NOMO-1 treated with DMSO at 0.1 percent for 48 hours (cell line): ENCODE results near the gene DCST2.

ENCODE experiments used
- DNase-seq: peaks from one replicate; lab custom pipeline; 2025; ENCODE audit not compliant: unreplicated experiment; lab: John Stamatoyannopoulos, UW

DCST2 gene

DNA sequence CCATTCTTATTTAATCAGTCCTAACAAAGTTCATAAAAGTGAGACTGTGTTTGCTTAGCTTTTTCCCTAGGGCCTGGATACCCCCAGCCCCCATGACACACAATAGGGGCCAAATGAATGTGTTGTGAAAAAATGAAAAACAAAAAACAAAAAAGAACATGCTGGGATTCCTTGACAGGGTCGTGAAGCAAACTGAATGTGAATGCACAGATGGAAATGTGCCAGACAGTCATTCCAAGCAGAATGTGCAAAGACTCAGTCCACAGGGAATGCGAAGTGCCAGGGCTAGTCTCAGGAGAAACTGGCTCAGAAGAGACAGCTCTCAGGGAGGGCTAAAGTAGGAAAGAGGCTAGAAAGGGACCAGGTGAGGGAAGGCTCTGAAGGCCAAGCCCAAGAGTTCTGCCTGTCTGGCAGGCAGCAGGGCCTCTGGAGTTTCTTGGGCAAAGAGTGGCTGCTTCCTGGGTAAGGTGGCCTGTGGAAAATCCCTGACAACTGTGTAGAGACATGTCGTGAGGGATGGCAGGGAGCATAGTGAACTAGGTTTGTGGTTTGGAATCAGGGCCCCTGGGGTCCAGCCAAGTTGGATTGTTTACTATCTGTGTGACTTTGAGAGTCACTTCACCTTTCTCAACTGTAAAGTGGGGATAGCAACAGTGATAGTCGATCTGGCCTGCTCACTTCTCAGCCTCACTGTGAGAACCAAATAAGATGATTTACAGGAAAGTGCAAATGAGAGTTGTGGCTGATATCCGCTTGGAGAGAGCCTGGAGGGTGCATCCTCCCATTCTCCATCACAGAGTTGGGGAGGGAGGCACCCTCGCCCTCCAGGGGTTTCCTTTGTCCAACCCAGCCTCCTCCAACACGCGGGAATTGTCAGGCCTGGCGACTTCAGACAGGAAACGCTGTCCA is 16.3 kb upstream of the DCST2 start:
- DNase-seq = no peak

DNA sequence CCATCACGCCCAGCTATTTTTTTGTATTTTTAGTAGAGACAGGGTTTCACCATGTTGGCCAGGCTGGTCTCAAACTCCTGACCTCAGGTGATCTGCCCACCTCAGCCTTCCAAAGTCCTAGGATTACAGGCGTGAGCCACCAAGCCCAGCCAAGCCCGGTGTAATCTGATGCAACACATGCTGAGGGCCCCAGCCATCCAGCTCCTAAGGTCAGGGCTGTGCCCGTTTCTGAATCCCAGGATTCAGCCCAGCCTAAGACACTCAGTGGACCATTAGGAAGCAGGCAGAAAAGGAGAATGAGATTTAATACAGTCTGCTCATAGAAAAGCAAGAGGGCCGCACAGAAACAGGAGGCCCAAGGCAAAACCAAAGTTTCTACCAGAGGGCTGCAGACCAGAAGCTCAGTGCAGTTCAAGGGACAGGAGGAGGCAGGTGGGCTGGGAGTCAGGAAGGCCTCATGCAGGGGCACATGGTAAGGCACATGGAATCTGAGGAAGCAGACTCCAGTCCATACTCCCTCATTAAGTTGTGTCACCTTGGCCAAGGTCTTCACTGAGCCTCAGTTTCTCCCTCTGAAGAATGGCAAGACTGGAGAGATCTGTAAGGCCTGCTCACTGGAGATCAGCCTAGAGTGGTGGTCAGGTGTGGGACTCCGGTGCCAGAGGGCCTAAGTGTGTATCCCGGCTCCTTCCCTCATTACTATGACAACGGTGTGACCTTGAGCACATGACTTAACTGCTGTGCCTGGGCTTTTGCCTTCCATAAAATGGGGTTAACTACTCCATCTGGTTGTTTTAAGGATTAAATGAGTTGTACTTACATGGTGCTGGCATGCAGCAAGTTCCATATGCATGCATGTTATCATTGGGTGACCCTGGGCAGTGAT is 15.1 kb upstream of the DCST2 start:
- DNase-seq = no peak

DNA sequence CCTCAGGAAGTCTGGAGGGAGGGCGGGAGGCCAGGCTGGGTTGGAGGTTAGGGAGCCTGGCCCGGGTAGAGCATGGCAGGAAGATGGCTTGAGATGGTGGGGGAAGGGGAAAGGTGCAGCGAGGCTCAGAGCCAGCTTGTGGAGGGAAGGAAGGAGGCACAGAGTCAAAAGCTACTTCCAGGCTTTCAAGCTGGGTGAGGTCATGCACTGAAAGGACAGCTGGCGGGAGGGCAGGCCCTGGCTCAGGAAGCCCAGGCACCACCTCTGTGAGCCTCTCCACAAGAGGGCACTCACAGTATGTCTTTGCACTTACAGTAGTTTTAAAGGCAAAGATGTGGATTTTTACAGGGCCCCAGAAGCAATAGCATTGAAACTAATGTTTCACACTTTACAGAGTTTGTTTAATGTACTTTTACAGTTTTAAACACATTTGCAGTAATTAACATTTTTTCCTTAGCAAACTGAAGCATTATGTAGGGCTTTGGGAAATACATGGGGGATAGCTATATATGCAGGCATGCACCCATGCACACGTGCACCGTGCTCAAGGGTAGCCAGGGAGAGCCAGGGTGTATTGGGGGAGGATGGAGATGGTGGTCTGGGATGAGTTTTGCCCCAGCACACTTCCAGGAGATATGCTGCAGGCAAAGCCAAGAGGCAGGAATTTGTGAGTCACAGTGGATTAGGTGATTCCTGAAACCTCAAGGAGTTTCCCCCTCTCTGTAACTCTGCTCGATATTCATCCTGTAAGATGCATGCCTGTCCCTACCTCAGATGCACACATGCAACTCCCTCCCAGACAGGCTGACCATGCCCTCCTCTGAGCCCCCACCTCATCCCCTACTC is 11.5 kb upstream of the DCST2 start:
- DNase-seq = peak; percentile 69

DNA sequence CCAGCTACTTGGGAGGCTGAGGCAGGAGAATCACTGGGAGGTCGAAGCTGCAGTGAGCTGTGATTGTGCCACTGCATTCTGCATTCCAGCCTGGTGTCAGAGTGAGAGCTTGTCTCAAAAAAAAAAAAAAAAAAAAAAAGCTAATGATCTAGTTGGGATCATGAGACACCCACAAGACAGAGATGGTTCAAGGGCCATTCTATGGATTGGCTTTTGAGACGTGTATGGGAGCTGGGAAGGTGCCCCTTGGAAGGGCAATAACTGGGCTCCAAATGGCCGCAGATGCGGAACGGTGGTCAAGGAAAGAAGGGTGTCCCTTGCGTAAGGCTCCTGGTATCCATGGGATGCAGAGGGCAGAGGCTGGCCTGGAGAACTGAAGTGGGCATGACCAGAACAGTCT is 10.8 kb upstream of the DCST2 start:
- no peak for DNase-seq

DNA sequence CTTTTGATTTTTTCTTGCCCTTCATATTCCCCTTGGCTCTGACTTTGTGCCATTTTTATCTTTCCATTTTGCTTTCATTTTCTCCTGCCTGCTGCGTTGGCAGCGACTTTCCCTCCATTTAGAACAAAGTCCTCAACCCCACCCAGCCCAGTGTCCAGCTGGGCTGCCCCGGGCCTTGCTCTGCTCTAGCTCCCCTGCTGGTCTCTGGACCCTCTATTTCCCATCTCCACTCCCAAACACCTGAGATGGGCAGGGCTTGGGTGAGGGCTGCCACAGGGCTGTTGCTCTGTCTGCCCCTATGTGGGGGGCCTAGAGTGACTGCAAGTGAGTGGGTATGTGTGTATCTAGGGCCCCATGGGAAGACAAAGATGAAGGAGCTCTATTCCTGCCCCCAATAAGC is 10.2 kb upstream of the DCST2 start:
- DNase-seq = no peak

DNA sequence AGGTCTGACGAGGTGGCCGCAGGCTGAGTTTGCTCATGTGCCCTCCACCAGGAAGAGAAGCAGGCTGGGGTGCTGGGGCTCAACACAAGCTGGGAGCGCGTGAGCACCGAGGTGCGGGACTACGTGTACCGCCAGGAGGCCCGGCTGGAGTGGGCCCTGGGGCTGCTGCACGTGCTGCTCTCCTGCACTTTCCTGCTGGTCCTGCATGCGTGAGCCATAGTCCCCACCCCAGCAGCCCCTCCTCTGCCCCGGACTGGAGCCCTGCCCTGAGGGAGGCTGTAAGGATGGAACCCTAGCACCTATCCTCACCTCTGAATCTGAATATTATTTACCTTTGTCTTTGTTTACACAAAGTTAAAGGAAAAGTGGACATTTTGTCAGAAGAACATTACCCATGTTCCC is 9.7 kb upstream of the DCST2 start:
- no peak for DNase-seq

DNA sequence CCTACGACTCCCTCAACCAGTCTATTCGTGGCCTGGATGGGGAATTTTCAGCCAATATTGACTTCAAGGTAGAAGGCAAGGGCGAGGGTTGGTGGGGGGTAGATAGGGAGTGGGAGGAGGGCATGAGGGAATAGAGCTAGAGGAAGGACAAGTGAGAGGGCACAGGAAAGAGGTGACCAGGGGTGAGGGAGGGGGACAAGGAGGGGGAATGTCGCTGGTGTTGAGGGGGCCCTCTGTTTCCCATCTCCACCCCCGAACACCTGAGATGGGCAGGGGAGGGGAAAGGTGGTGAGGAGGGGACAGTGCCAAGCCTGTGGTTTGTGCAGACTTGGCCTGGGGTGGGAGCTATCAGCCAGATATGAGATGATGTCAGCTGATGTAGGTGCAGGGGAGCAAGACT is 9.2 kb upstream of the DCST2 start:
- DNase-seq = no peak

DNA sequence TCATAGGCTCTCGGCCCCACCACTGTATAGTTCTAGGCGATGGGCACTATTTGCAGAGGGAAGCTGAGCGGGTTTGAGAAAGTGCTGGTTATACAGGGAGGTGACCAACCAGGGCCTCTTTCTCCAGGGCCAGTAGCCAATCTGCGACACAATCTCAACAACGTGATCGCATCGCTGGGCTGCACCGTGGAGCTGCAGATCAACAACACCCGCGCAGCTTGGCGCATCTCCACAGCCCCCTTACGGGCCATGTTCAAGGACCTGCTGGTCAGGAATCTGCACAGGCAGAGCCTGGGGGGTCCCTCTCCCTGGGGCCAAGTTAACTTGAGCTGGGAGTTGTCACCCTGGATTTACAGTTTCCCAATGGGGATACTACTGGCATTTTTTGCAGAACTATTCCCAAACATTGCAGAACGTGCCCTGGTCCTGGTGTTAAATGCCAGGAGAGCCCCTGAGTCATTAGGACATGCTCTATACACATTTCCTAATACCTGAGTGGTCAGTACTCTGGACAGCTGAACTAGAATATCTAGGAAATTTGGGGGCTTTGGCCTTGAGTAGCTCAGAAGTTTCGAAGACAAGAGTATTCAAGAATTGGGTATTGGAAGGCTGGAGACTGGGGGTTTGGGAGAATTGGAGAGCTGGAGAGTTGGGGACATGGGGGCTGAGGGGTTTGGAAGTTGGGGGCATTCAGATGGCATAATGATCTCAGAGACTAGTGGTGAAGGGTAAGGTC is 6.9 kb upstream of the DCST2 start:
- no peak for DNase-seq

DNA sequence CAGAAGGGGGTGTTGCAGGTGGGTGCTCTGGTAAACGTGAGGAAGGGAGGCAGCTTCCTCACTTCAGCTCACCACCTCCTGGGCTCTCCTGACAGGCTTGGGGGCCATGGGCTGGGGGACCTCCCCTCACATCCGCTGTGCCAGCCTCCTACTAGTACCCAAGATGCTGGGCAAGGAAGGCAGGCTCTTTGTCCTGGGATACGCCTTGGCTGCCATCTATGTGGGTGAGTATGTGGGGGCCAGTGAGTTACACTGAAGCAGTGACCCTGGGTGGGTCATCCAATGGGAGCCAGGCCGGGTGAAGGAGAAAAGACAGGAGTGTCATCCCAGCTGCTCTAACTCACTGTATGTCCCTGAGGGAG is 5.7 kb upstream of the DCST2 start:
- no peak for DNase-seq

DNA sequence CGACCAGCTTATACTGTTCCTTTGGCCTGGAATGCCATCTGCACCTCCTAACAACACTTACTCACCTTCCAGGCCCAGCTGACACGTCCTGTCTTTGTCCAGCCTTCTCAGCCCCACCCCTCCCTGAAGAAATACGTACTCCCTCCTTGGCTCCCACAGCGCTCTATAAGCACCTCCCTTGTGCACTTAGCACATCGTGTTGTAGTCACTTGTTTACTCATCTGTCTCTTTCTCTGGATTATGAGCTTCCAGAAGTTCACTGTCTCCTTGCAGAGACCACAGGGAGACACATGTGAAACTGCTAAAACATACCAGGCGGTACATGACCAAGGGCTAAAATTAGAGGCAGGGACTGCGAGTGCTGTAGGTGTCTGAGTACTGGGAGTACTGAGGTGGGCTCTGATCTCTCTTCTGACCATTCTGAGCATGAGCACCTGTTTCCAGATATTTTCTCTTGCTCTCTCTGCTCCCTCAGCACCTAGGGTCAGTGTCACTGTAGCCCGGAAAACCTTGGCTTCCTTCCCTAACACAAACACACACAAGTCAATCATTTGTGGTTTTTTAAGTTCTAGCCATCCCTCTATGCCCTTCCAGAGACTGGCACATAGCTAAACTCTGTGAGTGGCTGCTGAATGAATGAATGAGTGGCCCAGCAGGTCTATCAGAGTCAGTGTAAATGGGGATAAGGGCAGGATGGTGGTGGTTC is 5.2 kb upstream of the DCST2 start:
- DNase-seq = no peak

DNA sequence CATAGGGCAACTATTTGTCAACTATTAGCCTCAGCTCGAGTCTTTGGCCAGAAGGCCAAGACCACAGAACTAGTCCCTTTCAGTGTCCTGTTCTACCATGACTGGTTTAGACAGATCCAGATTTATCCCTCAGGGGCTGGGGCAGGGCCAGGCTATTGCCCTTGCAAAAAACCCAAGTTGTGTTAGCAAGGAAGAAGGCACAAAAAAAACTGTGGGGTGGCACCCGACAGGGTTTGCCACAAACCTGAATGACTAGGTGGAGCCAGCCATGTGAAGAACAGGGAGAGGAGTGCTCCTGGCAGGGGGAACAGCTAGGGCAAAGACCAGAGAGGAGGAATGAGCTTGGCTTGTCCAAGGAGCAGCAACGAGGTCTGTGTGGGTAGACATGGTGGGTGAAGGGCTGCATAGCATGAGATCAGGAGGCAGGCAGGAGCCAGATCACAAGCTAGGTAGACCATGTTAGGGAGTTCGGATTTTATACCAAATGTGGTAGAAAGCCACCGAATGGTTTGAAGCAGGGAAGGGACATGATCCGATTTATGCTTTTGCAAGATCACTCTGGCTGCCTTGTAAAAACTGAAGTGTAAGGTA is 4.4 kb upstream of the DCST2 start:
- DNase-seq = no peak

DNA sequence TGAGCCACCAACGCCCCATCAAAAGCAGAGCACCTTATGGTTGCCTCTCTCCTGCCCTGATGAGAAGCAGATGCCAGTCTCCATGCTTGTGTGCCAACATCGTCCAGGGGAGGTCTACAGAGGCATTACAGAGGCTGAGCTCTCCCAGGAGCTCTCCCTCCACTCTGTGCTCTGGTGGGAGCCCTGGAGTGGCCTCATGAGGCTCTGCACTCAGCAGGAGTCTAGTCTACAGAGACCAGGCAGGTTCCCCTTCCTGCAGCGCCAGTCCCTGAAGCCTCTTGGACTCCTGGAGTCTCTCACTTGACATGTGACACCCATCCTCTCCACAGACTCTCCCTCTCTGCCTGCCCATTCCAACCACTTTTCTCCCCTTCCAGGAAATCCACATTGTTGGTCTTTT is 3.5 kb upstream of the DCST2 start:
- no peak for DNase-seq

DNA sequence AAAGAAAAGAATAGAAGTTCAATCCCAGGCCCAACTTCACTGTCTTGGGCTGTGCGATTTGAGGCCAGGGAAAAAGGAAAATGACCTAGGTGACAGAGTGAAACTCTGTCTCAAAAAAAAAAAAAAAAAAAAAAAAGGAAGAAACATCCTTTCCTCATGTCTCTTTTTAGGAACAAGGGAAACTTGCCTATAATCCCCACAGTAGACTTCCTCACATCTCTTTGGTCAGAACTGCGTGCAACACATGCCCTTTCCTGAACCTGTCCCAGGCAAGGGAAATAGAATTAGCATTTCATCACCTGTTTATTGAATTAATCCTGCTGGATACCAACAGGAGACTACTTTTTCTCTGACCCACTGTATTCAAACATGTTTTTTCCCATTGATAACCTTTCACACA is 2.4 kb upstream of the DCST2 start:
- DNase-seq = no peak

DNA sequence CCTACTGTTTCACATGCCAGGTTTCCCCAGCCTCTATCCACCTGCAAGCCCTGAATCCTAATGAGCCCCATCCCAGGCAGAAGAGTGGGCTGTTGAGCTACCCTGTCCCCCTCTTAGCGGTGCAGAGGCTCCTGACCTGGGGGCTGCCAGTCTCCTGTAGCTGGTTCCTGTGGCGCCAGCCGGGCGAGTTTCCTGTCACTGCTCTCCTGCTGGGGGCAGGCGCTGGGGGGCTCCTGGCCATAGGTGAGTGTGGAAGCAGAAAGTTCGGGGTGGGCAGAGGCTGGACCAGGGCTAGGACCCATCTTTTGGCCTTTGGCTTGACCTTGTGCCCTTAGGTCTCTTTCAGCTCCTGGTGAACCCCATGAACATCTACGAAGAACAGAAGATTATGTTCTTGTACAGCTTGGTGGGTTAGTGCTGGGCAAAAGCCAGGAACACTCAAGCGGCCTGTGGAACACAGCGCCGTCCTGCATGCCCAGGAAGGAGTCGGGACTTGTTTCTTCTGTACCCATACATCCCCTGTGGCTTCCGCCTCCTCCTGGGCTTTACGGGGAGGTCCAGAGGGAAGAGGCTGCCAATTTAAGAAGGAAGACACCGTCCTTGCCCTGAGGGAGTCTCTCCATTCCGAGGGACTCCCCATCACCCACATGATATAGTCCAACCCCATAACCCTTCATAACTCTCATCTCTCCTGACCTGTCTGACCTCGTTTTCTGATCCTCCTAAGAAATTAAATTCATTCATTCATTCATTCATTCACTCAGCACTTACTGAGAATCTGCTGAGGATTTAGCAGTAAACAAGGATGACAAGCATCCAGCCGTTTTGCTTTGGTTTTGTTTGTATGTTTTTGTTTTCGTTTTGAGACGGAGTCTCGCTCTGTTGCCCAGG is 982 bp upstream of the DCST2 start:
- DNase-seq = no peak

DNA sequence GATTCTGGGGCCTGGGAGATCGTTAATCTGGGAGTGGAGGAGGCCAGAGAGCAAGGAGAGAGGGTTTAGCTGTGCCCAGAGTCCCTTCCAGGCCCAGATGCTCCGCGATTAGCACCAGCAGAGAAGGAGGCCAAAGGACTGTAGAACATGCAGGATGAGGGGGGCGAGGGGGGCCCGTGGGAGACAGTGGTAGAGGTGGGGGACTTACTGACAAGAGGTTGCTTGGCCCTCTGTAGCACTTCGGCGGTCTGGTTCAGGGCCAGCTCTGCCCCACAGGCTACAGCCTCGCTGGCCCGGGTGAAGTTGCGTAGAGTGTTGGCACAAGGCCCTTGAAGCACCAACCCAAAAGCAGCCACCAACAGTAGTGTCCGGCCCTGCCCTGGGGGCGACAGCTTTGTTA is 695 bp downstream of the DCST2 start:
- no peak for DNase-seq

DNA sequence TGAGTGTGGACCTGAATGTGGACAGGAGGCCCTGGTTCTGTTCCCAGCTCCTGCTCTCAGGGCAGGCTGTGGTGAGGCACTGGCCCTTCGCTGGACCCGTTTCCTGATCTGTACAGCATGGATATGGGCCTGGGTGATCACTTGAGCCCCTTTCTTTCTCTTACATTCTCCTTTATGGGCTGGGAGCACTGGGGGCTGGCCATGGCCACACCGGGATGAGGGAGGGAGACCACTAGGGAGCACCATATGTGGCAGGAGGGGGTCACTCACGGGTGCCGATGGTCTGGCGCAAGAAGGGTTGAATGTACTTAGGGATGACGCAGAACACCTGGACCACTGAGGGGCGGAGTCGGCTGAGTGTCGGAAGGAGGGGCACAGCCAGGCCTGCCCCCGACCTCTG is 2.7 kb downstream of the DCST2 start:
- DNase-seq = no peak

DNA sequence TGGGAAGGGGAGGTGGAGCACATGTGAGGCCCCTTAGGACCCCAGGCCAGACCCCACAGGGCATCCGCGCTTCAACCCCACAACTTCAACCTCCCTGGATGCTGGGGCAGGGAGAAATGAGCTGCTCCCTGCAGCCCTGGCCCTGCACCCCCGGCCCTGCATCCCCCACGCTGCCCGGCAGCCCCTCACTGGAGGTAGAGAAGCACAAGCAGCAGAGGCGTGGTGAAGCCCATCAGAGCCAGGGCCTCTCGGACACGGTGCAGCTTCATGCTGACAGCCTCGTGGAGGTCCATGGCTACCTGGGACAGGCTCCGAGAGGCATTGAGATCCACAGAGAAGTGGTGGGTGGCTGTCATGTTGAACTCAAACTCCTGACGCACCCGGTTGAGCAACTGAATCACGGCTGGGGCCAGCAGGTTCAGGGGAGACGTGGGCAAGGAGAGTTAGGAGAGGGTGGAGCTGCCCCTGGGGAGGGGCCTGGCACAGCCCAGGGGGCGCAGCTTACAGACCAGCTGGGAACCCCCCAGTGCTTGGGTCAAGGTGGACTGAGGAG is 3.3 kb downstream of the DCST2 start:
- DNase-seq = no peak

DNA sequence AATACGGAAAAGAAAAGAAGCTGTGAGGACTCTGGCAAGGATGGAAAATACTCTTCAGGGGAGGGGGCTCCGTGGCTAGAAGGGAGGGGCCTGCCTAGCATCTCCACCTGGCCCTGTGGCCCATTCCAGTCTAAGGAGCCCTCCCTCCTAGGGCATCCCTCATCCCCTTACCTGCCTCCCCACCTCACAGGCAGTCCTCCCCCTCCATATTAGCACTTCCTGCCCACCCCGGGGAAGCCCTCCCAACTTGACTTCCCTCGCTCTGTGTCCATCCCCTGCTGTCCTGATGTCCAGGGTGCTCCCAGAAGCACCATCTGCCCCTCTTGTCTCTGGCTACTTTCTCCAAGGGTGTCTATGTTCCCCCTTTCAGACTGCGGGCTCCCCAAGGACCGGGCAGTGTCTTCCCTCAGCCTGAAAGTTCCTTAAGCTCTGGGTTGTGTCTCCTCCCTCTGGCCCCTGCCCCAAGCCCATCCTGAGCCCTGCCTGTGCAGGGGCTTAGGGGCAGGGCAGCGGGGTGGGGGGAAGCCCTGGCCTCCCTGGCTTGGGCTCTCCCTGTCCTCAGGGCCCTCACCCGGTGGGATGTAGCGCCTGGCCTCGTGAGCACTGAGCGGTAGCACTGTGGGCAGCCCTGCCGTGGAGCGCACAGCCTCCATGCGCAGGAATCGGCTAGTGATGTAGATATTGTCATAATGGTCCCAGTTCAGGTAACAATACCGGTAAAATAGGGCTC is 3.9 kb downstream of the DCST2 start:
- no peak for DNase-seq
